SK-N-SH treated with all-trans-retinoic acid at 6 μM for 48 hours (cell line): ENCODE results near the gene HDAC5.
"Not testable (repeated sequence)": the region's sequence is repeated elsewhere in the genome, so short reads cannot be mapped to it uniquely, and the experiment has no call there.

Experiments used
- ATAC-seq: fragments of 200-7000 bp; cut with Tn5 transposase; 3 replicates; pipeline ENCODE4 v1.9.1; 2020; ENCODE audit warnings: mild to moderate bottlenecking, moderate library complexity
- ARNTL ChIP-seq: fragments of 450-650 bp; formaldehyde crosslinking; IDR thresholded peaks from 2 replicates; pipeline ENCODE4 v1.5.0; 2020; ENCODE audit warnings: low read depth, mild to moderate bottlenecking, moderate library complexity, borderline replicate concordance
- BACH2 ChIP-seq: fragments of 250-450 bp; sonication (Bioruptor Pico); IDR thresholded peaks from 2 replicates; pipeline ENCODE4 v1.9.0; 2021; ENCODE audit warnings: mild to moderate bottlenecking, borderline replicate concordance
- CSDC2 ChIP-seq: fragments of 250-450 bp; sonication (Bioruptor Pico); IDR thresholded peaks from 2 replicates; pipeline ENCODE4 v1.5.0; 2020; ENCODE audit warnings: mild to moderate bottlenecking, moderate library complexity
- ESRRG ChIP-seq: fragments of 250-450 bp; sonication (Bioruptor Pico); IDR thresholded peaks from 2 replicates; pipeline ENCODE4 v1.6.1; 2021; ENCODE audit warnings: mild to moderate bottlenecking
- GLIS3 ChIP-seq: fragments of 250-450 bp; sonication (Bioruptor Pico); IDR thresholded peaks from 2 replicates; pipeline ENCODE4 v1.5.0; 2020; ENCODE audit warnings: mild to moderate bottlenecking, moderate library complexity
- ISL1 ChIP-seq: fragments of 250-450 bp; sonication (Bioruptor Pico); IDR thresholded peaks from 2 replicates; pipeline ENCODE4 v2.1.2; 2022; ENCODE audit warnings: mild to moderate bottlenecking, moderate library complexity
- OSR1 ChIP-seq: fragments of 250-450 bp; sonication (Bioruptor Pico); IDR thresholded peaks from 2 replicates; pipeline ENCODE4 v1.8.0; 2022; ENCODE audit warnings: moderate library complexity, mild to moderate bottlenecking, inconsistent platforms
- PATZ1 ChIP-seq: fragments of 250-450 bp; sonication (Bioruptor Pico); IDR thresholded peaks from 2 replicates; pipeline ENCODE4 v1.8.0; 2020; ENCODE audit warnings: mild to moderate bottlenecking, moderate library complexity, borderline replicate concordance
- POU6F1 ChIP-seq: fragments of 250-450 bp; sonication (Bioruptor Pico); IDR thresholded peaks from 2 replicates; pipeline ENCODE4 v1.8.0; 2021; ENCODE audit warnings: low read depth, mild to moderate bottlenecking, moderate library complexity, borderline replicate concordance
- PPARA ChIP-seq: fragments of 250-450 bp; sonication (Bioruptor Pico); IDR thresholded peaks from 2 replicates; pipeline ENCODE4 v1.5.0; 2020; ENCODE audit warnings: mild to moderate bottlenecking, borderline replicate concordance
- RARB ChIP-seq: fragments of 250-450 bp; sonication (Bioruptor Pico); IDR thresholded peaks from 2 replicates; pipeline ENCODE4 v1.8.0; 2021; ENCODE audit warnings: mild to moderate bottlenecking, moderate library complexity
- SNAI2 ChIP-seq: fragments of 250-450 bp; sonication (Bioruptor Pico); IDR thresholded peaks from 2 replicates; pipeline ENCODE4 v1.5.0; 2020; ENCODE audit warnings: mild to moderate bottlenecking, moderate library complexity
- TCF4 ChIP-seq: fragments of 250-450 bp; sonication (Bioruptor Pico); IDR thresholded peaks from 2 replicates; pipeline ENCODE4 v1.8.0; 2021; ENCODE audit warnings: mild to moderate bottlenecking, moderate library complexity, borderline replicate concordance
- TOX ChIP-seq: fragments of 250-450 bp; sonication (Bioruptor Pico); IDR thresholded peaks from 2 replicates; pipeline ENCODE4 v1.8.0; 2021; ENCODE audit warnings: mild to moderate bottlenecking, moderate library complexity, borderline replicate concordance
- TSHZ2 ChIP-seq: fragments of 250-450 bp; sonication (Bioruptor Pico); IDR thresholded peaks from 2 replicates; pipeline ENCODE4 v1.5.0; 2020; ENCODE audit warnings: mild to moderate bottlenecking, moderate library complexity
- ZFP3 ChIP-seq: fragments of 250-450 bp; sonication (Bioruptor Pico); IDR thresholded peaks from 2 replicates; pipeline ENCODE4 v1.5.0; 2020; ENCODE audit warnings: mild to moderate bottlenecking, moderate library complexity
- ZFP30 ChIP-seq: fragments of 450-650 bp; formaldehyde crosslinking; IDR thresholded peaks from 2 replicates; pipeline ENCODE4 v1.5.0; 2022; ENCODE audit warnings: mild to moderate bottlenecking, moderate library complexity
- ZNF70 ChIP-seq: fragments of 450-650 bp; formaldehyde crosslinking; IDR thresholded peaks from 2 replicates; pipeline ENCODE4 v1.5.0; 2020; ENCODE audit warnings: mild to moderate bottlenecking, moderate library complexity

HDAC5 gene

GRCh38 chr17:44133918-44134476 is 10.6 kb upstream of the HDAC5 start:
- ATAC-seq = no peak

GRCh38 chr17:44132275-44132821 is 8.9 kb upstream of the HDAC5 start:
- ATAC-seq = no peak
- TF ChIP-seq OSR1 (CRISPR knock-in tag) (no peak), BACH2 (CRISPR knock-in tag) (no peak), ZNF70 (CRISPR knock-in tag) (no peak), ZFP30 (CRISPR knock-in tag) (no peak), TCF4 (no peak), TOX (no peak), POU6F1 (no peak), ISL1 (CRISPR knock-in tag) (no peak), ZFP3 (CRISPR knock-in tag) (no peak), SNAI2 (CRISPR knock-in tag) (no peak), TSHZ2 (CRISPR knock-in tag) (no peak), ESRRG (no peak), GLIS3 (CRISPR knock-in tag) (no peak), PPARA (CRISPR knock-in tag) (no peak)

More at GRCh38 chr17:44133918-44134476, 10.6 kb upstream of the HDAC5 start:
- no peak for TF ChIP-seq ZFP30 (CRISPR knock-in tag)
- TF ChIP-seq ZNF70 (CRISPR knock-in tag) = no peak
- no peak for TF ChIP-seq PPARA (CRISPR knock-in tag)
- no peak for TF ChIP-seq PATZ1
- no peak for TF ChIP-seq ESRRG
- TF ChIP-seq ZFP3 (CRISPR knock-in tag) = no peak
- no peak for TF ChIP-seq RARB
- no peak for TF ChIP-seq TCF4
- TF ChIP-seq TOX = no peak
- no peak for TF ChIP-seq ARNTL (CRISPR knock-in tag)
- no peak for TF ChIP-seq POU6F1
- no peak for TF ChIP-seq OSR1 (CRISPR knock-in tag)
- TF ChIP-seq, all 23 proteins: peak for 0

- not testable (repeated sequence) for ATAC-seq
Measured at GRCh38 chr17:44131372-44131771, 7.9 kb upstream of the HDAC5 start.

GRCh38 chr17:44130693-44131349 is 7.4 kb upstream of the HDAC5 start:
- ATAC-seq = no peak
- TF ChIP-seq POU6F1 (no peak), CSDC2 (no peak), ZFP3 (CRISPR knock-in tag) (no peak), BACH2 (CRISPR knock-in tag) (no peak), TOX (no peak), TSHZ2 (CRISPR knock-in tag) (no peak), OSR1 (CRISPR knock-in tag) (no peak)
